Measurements from ENCODE around the gene MINK1.

The MINK1 gene

GRCh38 chr17:4942760-4943508, 109.8 kb downstream of the MINK1 start:
- Histone ChIP-seq H3K9me3 (ENCODE audit: insufficient read depth, low read depth, low read length) (no peaks in the 10 kb centered on the region), H3K36me3 (ENCODE audit: insufficient read depth, low read depth, low read length) (peaks cover 63% of the 10 kb centered on the region), H3K4me3 (ENCODE audit: low read length) (no peak overlapping the region), H3K27ac (ENCODE audit: low read length) (no peak overlapping the region), H3K4me1 (ENCODE audit: insufficient read depth, low read length) (peaks cover 12% of the 10 kb centered on the region; the same call in 1 of the 2 replicates), H3K9ac (ENCODE audit: low read depth, low read length) (no peak overlapping the region), H3K27me3 (ENCODE audit: insufficient read depth, low read length) (no peaks in the 10 kb centered on the region)

GRCh38 chr17:4944163-4944553, 111.0 kb downstream of the MINK1 start:
- Histone ChIP-seq H3K9me3 (ENCODE audit: insufficient read depth, low read depth, low read length) (no peaks in the 10 kb centered on the region), H3K27ac (ENCODE audit: low read length) (no peak overlapping the region), H3K4me3 (ENCODE audit: low read length) (no peak overlapping the region), H3K36me3 (ENCODE audit: insufficient read depth, low read depth, low read length) (peaks cover 55% of the 10 kb centered on the region), H3K9ac (ENCODE audit: low read depth, low read length) (no peak overlapping the region), H3K4me1 (ENCODE audit: insufficient read depth, low read length) (peaks cover 12% of the 10 kb centered on the region; the same call in 1 of the 2 replicates), H3K27me3 (ENCODE audit: insufficient read depth, low read length) (no peaks in the 10 kb centered on the region)

DNA sequence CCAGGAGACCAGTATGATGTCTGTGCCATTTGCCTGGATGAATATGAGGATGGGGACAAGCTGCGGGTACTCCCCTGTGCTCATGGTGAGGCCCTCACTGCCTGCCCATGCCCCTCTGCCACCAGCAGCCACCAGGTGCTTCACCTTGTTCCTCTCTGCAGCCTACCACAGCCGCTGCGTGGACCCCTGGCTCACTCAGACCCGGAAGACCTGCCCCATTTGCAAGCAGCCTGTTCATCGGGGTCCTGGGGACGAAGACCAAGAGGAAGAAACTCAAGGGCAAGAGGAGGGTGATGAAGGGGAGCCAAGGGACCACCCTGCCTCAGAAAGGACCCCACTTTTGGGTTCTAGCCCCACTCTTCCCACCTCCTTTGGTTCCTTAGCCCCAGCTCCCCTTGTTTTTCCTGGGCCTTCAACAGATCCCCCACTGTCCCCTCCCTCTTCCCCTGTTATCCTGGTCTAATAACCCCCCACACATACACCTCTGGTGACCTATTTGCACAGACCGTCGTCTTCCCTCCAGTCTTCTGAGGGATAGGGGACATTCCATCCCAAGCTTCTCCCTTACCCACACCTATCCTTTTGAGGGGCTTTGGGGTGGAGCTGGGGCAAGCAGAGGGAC, 111.5 kb downstream of the MINK1 start:
- no peaks in the 10 kb centered on the region for H3K27me3 ChIP-seq (ENCODE audit: insufficient read depth, low read length)
- H3K4me3 ChIP-seq (ENCODE audit: low read length), result no peak overlapping the region
- peak overlapping the region; percentile 48; the same call in 1 of the 2 replicates for H3K9ac ChIP-seq (ENCODE audit: low read depth, low read length)
- peaks cover 12% of the 10 kb centered on the region; the same call in 1 of the 2 replicates for H3K4me1 ChIP-seq (ENCODE audit: insufficient read depth, low read length)
- H3K9me3 ChIP-seq (ENCODE audit: insufficient read depth, low read depth, low read length), result no peaks in the 10 kb centered on the region
- H3K36me3 ChIP-seq (ENCODE audit: insufficient read depth, low read depth, low read length), result peaks cover 55% of the 10 kb centered on the region
- no peak overlapping the region for H3K27ac ChIP-seq (ENCODE audit: low read length)

- Histone ChIP-seq H3K36me3 (ENCODE audit: insufficient read depth, low read depth, low read length) (peaks cover 55% of the 10 kb centered on the region), H3K27ac (ENCODE audit: low read length) (no peak overlapping the region), H3K9me3 (ENCODE audit: insufficient read depth, low read depth, low read length) (no peaks in the 10 kb centered on the region), H3K4me3 (ENCODE audit: low read length) (peak overlapping the region; percentile 34; the same call in 1 of the 2 replicates), H3K9ac (ENCODE audit: low read depth, low read length) (peak overlapping the region; percentile 48; the same call in 1 of the 2 replicates), H3K27me3 (ENCODE audit: insufficient read depth, low read length) (no peaks in the 10 kb centered on the region), H3K4me1 (ENCODE audit: insufficient read depth, low read length) (peaks cover 12% of the 10 kb centered on the region; the same call in 1 of the 2 replicates)
Observed at GRCh38 chr17:4945176-4945943, 112.2 kb downstream of the MINK1 start.

DNA sequence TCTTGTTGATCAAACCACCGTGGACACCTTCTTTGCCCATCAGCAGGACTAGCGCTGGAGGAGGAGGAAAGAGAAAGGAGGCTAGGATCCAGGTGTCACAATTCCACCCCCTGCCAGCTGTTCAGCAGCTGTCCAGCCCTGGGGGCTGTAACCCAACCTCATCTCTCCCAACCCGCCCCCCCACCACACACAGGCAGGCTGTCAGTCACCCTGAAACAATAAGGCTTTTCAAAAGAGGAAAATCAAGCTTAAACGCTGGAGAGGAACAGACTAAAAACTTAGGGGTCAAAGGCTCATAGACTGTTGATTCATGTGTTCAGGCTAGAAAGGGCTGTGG, 112.8 kb downstream of the MINK1 start:
- Histone ChIP-seq H3K4me1 (ENCODE audit: insufficient read depth, low read length) (peaks cover 15% of the 10 kb centered on the region), H3K4me3 (ENCODE audit: low read length) (peak overlapping the region; percentile 98), H3K9ac (ENCODE audit: low read depth, low read length) (peak overlapping the region; percentile 99)

DNA sequence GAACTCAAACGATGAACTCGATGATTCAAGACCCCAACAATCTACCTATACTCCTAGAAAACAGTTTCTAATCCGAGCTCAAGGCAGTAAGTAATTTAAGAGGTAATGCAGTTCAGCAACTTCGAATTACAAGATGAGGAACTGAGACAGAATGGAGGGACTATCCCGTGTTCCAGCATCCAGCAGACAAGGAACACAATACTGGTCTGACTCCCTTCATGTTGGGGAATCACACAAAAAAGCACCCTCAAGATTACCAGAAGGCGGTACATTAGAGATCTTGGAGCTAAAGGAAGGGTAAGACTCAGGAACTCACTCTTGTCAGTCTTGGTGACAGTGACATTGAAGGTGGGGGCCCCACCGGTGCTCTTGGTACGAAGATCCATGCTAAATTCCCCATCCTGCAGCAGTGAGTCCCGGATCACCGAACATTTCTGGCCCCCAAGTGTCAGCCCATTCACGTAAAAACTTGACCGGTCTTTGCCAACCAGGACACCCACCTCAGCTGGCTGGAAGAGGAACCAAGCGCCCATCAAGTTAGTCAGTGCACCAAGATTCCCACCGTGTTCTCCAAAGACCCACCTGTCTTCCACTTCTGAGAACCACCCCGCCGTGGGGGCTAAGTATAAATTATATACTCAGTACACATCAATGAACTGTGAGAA, 113.3 kb downstream of the MINK1 start:
- Histone ChIP-seq H3K9me3 (ENCODE audit: insufficient read depth, low read depth, low read length) (no peaks in the 10 kb centered on the region), H3K9ac (ENCODE audit: low read depth, low read length) (peak overlapping the region; percentile 99), H3K27ac (ENCODE audit: low read length) (peak overlapping the region; percentile 62), H3K36me3 (ENCODE audit: insufficient read depth, low read depth, low read length) (peaks cover 55% of the 10 kb centered on the region), H3K4me3 (ENCODE audit: low read length) (peak overlapping the region; percentile 98), H3K27me3 (ENCODE audit: insufficient read depth, low read length) (no peaks in the 10 kb centered on the region), H3K4me1 (ENCODE audit: insufficient read depth, low read length) (peaks cover 16% of the 10 kb centered on the region)

More for the DNA sequence above, 112.8 kb downstream of the MINK1 start:
- Histone ChIP-seq H3K27ac (ENCODE audit: low read length) (no peak overlapping the region), H3K27me3 (ENCODE audit: insufficient read depth, low read length) (no peaks in the 10 kb centered on the region), H3K36me3 (ENCODE audit: insufficient read depth, low read depth, low read length) (peaks cover 55% of the 10 kb centered on the region), H3K9me3 (ENCODE audit: insufficient read depth, low read depth, low read length) (no peaks in the 10 kb centered on the region)

GRCh38 chr17:4947010-4947410, 113.9 kb downstream of the MINK1 start:
- no peaks in the 10 kb centered on the region for H3K9me3 ChIP-seq (ENCODE audit: insufficient read depth, low read depth, low read length)
- H3K4me3 ChIP-seq (ENCODE audit: low read length), result peak overlapping the region; percentile 98
- no peaks in the 10 kb centered on the region for H3K27me3 ChIP-seq (ENCODE audit: insufficient read depth, low read length)
- peaks cover 51% of the 10 kb centered on the region for H3K36me3 ChIP-seq (ENCODE audit: insufficient read depth, low read depth, low read length)
- peak overlapping the region; percentile 99 for H3K9ac ChIP-seq (ENCODE audit: low read depth, low read length)
- H3K4me1 ChIP-seq (ENCODE audit: insufficient read depth, low read length), result peaks cover 21% of the 10 kb centered on the region
- peak overlapping the region; percentile 62 for H3K27ac ChIP-seq (ENCODE audit: low read length)
